Adipose tissue (tissue), 3 donors: ENCODE data around the gene SFTPA2. TPM values are rescaled to one million over a fixed set of nuclear protein-coding genes. Genes with fewer than 3 reads are reported as not detected.
"Not testable (repeated sequence)": the region's sequence is repeated elsewhere in the genome, so short reads cannot be mapped to it uniquely, and the experiment has no call there.

Source experiments
- H3K27ac ChIP-seq: one replicate; pipeline ENCODE4 v1.5.1; 2013; ENCODE audit warnings: low read depth, low read length
- WGBS, 3 donors: extraction: QIAGEN DNeasy Blood & Tissue Kit; methylation state at CpG; one replicate each; pipeline ENCODE4 v1.1.7; 2013; 5-methylcytosine and 5-hydroxymethylcytosine counted together
- polyA plus RNA-seq, 3 donors: library from polyadenylated mRNA; stranded (reverse); fragments of 200-250 nt; gene quantifications; one replicate each; pipeline ENCODE4 v1.2.3, GENCODE V29; 2013
- donor health status: healthy with polysubstance abuse.
- donor health status: Bipolar disorder and iron deficiency.
- donor health status: healthy.

The SFTPA2 gene
- polyA plus RNA-seq, 3 donors, result 0.68 to 0.94 TPM; not detected in 1

DNA sequence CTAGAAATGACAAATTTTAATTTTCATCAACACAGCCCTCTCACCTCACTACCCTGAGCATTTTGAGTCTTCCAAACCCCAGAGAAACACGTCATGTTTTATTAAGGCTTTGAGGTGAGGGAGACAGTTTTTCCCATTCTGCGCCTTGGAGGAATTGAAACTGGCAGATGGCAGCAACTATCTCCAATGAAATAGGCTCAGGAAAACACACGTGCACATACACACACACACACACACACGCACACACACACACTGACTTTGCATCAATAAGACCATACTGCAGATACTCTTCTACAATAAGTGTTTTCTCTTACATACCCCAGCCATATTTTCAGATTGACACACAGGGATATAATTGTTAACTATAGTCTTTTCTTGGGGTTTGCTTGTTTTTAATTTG lies 3.2 kb upstream of the SFTPA2 start:
- no peak overlapping the region for H3K27ac ChIP-seq
- WGBS, 3 donors, result 52 to 89% (median 74%) methylated on average over 4 of the region's 4 CpGs

GRCh38 chr10:79562135-79562756 lies 2.0 kb upstream of the SFTPA2 start:
- H3K27ac ChIP-seq, result no peak overlapping the region
- 16 to 22% (median 21%) methylated on average over 17 of the region's 17 CpGs for WGBS, 3 donors

GRCh38 chr10:79561257-79561656 lies 1.1 kb upstream of the SFTPA2 start:
- H3K27ac ChIP-seq, result no peak overlapping the region
- WGBS, 3 donors, result 40 to 91% (median 85%) methylated on average over 3 of the region's 3 CpGs

DNA sequence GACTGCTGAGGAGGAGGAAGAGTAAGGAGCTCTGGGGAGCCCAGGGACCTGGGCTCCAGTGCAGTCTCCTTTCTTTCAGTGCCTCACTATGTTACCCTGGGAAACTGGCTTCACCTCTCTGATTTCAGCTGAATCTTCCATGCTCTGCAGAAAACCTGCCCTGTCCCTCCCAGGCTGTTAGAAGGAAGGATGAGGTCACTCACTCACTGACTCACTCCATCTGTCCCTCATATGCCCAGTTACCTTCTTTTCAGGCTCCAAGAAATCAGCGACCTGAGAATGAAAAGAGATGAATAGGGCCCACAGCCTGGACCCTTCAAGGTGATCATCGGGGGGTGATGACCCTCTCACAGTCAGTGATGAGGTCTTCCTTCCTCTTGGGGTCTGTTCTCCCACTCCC lies 481 bp downstream of the SFTPA2 start:
- 73 to 95% (median 84%) methylated on average over 2 of the region's 2 CpGs for WGBS, 3 donors
- H3K27ac ChIP-seq, result no peak overlapping the region

DNA sequence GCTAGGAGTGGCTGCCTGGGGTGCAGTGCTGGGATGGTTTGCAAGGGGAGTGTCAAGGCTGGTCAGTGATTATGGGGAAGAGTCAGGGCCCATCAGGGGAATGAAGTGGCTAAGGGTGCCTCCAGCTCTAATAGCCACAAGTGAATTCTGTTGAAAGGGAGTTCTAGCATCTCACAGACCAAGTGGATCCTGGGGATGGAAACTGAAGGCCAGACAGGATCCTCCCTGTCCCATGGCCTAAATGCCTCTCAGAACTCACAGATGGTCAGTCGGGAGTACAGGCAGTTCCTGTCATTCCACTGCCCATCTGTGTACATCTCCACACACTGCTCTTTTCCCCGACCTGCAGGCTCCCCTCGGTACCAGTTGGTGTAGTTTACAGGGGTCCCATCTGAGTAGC lies 3.2 kb downstream of the SFTPA2 start:
- 93 to 100% (median 96%) methylated on average over 1 to 3 of the region's 3 CpGs for WGBS, 3 donors

DNA sequence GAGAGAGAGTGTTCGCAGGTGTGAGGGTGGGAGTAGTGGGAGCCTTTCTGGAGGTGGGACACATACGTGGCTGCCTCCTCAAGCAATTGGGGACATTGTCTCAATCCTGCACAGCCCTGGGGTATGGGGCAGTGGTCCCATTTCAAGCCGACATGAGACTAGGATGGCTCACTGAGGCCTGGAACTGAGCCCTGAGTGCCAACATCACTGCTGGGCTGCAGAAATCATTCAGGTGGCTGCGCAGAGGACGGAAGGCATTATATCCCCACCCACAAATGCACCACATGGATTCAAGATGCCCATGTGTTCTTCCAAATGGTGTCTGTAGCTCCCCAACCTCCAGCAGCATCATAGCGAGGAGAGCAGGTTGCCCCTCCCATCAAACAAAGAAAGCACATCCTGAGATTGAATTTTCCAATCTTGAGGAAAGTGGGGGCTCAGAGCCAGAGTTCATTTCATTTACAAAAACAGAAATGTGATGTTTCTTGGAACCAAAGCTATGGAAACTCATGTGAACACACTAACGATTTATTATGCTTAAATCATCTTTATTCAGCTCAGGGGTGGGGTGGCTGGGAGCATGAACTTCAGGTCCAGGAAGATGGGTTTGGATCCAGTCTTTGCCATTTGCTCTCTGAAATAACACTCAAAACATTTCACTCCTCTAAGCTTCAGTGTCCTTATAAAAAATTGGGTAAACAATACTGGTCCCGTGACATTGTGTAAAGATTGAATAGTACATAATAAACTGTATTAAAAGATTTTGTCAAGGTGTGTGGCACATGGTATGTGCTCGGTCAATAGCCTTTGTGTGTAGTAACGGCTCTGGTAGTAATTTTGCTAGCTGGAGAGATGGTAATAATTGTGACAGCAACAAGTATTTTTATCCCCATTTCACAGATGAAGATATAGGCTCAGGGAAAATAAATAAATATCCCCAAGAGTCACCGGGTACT lies 4.6 kb downstream of the SFTPA2 start:
- 83 to 87% (median 85%) methylated on average over 11 of the region's 11 CpGs for WGBS, 3 donors
- no peak overlapping the region for H3K27ac ChIP-seq

More for the DNA sequence above, 3.2 kb downstream of the SFTPA2 start:
- not testable (repeated sequence) for H3K27ac ChIP-seq

GRCh38 chr10:79552143-79552542 lies 8.1 kb downstream of the SFTPA2 start:
- peak overlapping the region; percentile 20 for H3K27ac ChIP-seq
- WGBS, 3 donors, result 57 to 86% (median 72%) methylated on average over 2 of the region's 2 CpGs

DNA sequence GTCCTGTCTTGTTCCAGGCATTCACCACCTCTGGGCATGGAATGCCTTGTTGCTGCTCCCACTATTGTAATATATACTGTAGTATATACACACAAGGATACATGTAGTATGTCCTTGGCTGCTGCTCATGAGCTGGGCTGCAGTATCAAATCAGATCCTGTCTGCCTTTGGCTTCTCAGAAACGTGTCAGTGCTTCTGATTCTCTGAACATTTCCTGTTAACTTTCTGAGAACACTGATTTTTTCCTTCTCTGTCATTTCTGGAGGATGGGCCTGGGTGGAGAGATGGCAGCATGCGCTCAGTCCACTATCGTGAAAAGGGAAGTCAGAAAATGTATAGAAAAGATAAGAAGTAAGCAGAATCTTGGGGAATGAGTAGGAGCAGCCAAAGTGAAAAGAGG lies 12.2 kb downstream of the SFTPA2 start:
- WGBS, 3 donors, result 32 to 56% (median 48%) methylated on average over 3 of the region's 3 CpGs
- no peak overlapping the region for H3K27ac ChIP-seq

DNA sequence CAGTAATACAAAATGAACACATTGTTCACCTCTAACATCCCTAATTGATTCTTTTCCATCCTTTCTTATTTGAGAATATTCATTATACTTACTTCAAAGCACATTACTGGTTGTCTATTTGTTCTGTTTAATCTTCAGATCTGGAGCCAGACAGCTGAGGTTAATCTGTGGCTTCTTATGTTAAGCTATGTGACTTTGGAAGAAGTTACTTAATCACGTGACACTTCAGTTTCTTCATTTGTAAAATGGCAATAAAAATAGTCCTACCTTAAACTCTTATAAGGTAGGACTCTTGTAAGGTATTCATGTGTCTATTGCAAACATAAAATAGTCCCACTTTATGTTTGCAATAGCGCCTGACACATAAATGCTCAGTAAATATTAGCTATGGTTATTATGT lies 13.1 kb downstream of the SFTPA2 start:
- not testable (repeated sequence) for H3K27ac ChIP-seq
- 82 to 88% (median 86%) methylated on average over 2 of the region's 2 CpGs for whole genome bisulfite sequencing, 3 donors

- not testable (repeated sequence) for H3K27ac ChIP-seq
- WGBS, 3 donors, result 60 to 85% (median 84%) methylated on average over 3 of the region's 3 CpGs
Measured at GRCh38 chr10:79544926-79545659, 15.1 kb downstream of the SFTPA2 start.

- 90 to 92% (median 90%) methylated on average over 3 of the region's 3 CpGs for WGBS, 3 donors
- H3K27ac ChIP-seq, result not testable (repeated sequence)
Measured at GRCh38 chr10:79544408-79544807, 15.8 kb downstream of the SFTPA2 start.

DNA sequence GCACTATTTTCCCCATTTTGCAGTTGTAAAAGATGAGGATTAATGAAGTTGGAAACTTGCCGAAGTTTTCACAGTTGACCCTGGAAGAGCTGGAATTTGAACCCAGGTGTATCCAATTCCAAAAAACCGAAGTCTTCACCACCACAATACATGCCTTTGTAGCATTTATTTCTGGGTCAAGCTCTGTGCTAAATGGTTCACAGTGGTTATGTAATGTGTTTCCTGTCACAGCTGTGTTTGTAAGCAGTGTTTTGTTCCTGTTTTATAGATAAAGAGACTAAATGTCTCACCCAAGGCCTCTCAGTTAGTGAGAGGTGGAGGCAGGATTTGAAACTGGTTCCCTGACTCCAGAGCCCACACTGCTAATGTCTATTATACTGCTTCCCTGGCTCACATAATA lies 17.6 kb downstream of the SFTPA2 start:
- WGBS, 3 donors, result 34 to 46% (median 37%) methylated on average over 2 of the region's 2 CpGs
- no peak overlapping the region for H3K27ac ChIP-seq

- 72 to 89% (median 88%) methylated on average over 1 of the region's 1 CpG for WGBS, 3 donors
- H3K27ac ChIP-seq, result not testable (repeated sequence)
Measured at GRCh38 chr10:79540930-79541329, 19.3 kb downstream of the SFTPA2 start.

DNA sequence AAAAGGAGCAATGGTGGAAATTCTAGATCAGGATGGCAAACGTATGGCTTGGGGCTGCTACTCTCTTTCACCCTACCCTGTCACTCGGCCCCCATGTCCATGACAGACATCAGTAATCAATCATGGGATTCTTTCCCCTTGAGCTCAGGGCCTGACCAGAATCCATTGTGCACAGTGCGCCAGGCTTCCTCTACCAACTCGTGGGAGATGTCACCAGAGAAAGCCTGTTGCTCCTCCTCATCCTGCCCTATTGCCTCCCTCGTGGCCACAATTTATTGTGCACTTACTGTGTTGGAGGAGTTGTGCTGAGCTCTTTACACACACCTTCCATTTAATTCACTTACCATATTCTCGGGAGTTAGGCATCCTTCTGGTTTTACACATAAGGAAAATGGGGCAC lies 21.9 kb downstream of the SFTPA2 start:
- H3K27ac ChIP-seq, result not testable (repeated sequence)
- whole genome bisulfite sequencing, 3 donors, result 69 to 76% (median 72%) methylated on average over 5 to 6 of the region's 6 CpGs

DNA sequence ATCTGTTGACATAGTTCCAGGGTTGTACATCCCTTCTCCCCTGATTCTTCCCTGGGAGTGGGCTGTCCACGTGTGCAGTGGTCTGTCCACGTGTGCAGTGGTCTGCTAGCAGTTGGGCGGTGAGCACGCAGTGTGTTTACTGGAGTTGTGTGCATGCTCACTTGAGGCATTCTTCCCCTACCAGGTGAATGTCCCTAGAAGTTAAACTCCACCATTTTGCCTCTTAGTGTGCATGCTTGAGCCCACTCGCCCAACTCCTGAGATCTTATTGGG lies 26.4 kb downstream of the SFTPA2 start:
- WGBS, 3 donors, result 88 to 95% (median 89%) methylated on average over 1 of the region's 5 CpGs
- not testable (repeated sequence) for H3K27ac ChIP-seq

DNA sequence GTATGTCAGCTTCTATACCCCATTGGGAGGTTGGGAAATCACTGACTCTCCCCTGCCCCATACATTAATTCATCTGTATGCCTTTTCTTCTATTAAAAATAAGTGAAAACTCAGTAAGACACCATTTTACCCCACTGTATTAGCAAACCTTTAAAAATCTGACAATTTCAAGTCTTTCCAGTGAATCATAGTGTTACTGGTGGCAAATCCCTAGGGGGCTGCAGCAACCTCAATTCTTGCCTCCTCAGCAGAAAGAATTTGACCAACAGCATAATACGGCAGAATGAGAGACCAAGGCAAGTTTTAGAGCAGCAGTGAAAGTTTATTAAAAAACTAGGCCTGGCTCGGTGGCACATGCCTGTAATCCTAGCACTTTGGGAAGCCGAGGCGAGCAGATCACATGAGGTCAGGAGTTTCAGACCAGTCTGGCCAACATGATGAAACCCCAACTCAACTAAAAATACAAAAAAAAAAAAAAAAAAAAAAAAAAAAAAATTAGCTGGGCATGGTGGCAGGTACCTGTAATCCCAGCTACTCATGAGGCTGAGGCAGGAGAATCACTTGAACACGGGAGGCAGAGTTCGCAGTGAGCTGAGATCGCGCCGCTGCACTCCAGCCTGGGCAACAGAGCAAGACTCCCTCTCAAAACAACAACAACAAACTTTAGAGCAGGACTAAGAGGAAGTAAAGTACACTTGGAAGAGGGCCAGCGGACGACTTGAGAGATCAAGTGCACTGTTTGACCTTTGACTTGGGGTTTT lies 26.9 kb downstream of the SFTPA2 start:
- 68 to 80% (median 75%) methylated on average over 11 of the region's 11 CpGs for WGBS, 3 donors
- not testable (repeated sequence) for H3K27ac ChIP-seq

DNA sequence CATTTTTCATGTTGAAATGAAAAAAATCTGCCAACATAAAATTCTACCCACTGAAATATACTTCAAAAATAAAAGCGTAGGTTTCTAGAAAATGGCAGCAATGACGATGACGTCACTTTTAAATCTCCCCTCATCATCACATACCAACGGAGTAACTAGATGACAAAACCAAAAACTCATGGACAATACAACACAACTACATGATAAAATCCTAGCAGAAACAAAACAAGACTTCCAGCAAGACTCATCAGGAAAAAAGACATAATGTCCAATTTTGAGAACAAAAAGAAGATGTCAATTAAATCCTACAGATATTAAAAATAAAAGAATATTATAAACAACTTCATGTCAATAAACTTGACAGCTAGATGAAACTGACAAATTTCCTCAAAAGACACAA lies 31.9 kb downstream of the SFTPA2 start:
- 63 to 92% (median 88%) methylated on average over 1 to 4 of the region's 4 CpGs for WGBS, 3 donors
- H3K27ac ChIP-seq, result not testable (repeated sequence)

GRCh38 chr10:79525049-79525710 lies 35.0 kb downstream of the SFTPA2 start:
- not testable (repeated sequence) for H3K27ac ChIP-seq
- 72 to 91% (median 86%) methylated on average over 5 to 7 of the region's 8 CpGs for WGBS, 3 donors
